HL-60 (cell line): ENCODE data around the gene CTNNA2.

Experiments
- CTCF ChIP-seq: IDR thresholded peaks from one replicate; pipeline ENCODE4 v1.5.1; 2011; ENCODE audit warnings: low read length, control low read depth, inconsistent platforms; ENCODE audit not compliant: insufficient read depth
- GABPA ChIP-seq: IDR thresholded peaks from 2 replicates; pipeline ENCODE4 v1.6.1; 2012; ENCODE audit warnings: low read depth

GRCh38 chr2:79971807-79972206, 459.0 kb downstream of the CTNNA2 start:
- TF ChIP-seq CTCF, result no peak
- TF ChIP-seq GABPA, result no peak
